CD4-positive, alpha-beta T cell treated with Interleukin-4 for 1 hour (primary cell): ENCODE data around the gene EEFSEC.
A peak's percentile ranks its signal among the peaks of the same experiment; 100 is the strongest.

ENCODE experiments used
- DNase-seq, 2 donors: peaks; one replicate each; pipeline ENCODE4 v3.0.0-alpha.2; 2020 to 2022

The EEFSEC gene

DNA sequence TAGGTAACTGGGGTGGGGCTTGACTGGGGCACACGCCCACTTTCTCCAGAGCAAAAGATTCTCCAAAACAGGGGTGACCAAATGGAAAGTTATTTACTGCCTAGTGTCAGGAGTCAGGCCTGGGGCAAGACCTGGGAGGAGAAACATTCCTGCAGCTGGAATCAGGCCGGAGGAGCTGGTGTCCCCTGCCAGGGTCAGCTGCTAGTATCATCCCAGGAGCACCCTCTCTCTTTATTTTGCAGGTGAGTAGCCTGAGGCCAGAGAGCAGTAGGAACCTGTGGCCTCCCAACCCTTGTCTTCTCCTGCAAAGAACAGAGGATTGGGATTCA, 280.5 kb downstream of the EEFSEC start:
- DNase-seq, result no peak

DNA sequence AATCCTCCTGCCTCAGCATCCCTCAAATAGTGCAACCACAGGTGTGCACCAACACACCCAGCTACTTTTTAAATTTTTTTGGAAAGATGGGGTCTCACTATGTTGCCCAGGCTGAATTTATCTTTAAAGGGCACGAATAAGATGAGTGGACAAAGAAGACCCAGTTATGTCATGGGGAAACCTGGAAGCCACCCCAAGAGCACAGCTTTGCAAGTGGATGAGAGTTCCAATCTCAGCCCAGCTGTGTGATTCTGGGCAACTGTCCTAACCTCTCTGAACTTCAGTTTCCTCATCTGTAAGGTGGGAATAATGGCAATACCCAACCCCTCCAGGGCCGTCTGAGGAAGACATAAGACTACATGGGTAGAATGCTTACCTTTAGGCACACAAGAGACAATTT, 281.2 kb downstream of the EEFSEC start:
- no peak for DNase-seq

DNA sequence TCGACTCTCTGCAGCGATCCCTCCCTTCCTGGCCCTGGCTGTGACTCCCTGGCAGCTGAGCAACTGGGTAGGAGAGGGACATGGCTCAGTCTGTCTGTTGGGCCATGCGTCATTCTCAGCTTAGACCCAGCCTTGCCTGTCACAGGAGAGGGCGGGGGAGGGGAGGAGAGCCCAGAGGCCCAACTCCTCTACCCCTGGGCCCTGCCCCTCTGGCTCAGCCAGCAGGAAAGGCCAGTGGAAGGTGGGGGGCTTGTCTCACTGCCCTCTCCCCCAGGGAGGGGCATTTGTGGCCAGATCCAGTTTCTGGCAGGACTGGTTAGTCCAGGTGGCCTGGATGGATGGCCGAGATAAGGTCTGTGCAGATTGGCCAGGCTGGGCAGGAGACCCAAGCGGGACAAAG, 281.8 kb downstream of the EEFSEC start:
- DNase-seq, result no peak

DNA sequence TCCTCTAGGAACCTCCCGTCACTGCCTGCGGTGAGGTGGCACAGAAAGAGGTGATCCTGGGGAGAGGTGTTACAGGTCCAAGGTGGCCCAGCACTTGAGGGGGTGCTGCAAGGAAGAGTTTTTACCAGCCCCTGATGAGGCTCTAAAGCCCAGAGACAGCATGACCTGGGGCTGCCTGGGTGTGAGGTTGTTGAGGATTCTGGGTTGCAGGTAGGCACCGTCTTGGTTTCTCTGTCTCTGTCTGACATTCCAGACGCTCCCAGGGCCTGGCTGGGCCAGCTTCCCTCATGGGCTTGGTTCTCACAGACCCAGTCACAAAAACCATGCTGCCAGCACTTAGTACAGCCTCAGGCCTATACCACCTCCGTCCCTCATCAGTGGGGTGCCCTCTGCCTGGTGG, 282.3 kb downstream of the EEFSEC start:
- no peak for DNase-seq

DNA sequence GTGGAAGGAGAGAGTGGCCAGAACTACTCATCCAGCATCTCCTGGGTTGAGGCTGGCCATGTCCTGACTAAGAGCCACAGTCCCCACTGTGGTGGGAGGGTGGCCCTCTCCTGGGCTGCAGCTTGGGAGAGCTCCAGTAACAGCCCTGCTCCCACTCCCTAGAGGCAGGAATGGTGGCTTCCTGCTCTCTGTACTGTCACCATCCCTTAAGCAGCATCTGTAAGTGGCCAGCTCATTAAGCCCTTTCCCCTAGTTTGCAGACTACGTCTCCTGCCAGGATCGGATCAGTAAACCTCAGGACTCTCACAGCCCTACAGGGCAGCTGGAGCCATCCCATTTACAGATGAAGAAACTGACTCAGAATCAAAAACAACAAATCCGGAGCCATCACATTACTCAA, 282.9 kb downstream of the EEFSEC start:
- DNase-seq, result no peak

DNA sequence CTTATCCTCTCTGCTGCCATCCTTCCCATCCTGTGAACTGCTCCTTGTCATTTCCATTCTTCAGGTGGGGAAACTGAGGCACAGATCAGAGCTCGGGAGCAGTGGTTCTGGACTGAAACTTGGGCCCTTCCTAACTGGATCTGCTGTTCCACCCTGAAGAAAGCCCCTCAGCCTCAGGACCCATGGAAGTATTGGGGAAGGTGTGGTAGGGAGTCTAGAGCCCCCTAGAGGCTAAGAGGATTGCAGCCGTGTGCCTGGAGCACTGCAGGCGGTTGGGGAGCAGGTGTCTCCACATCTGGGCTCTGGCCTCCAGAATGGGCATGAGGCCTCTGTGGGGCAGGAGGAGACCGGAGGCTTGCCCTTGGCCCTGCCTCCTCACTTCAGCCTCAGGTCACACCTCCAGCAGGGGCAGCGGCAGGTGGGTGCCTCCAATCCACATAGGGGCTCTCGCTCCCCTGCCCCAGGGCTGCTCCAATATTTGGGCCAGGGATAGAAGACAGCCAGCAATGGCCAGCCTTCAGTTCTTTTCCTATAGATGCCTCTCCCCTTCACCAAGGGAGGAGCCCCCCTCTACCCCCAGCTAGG, 285.3 kb downstream of the EEFSEC start:
- DNase-seq, result no peak

DNA sequence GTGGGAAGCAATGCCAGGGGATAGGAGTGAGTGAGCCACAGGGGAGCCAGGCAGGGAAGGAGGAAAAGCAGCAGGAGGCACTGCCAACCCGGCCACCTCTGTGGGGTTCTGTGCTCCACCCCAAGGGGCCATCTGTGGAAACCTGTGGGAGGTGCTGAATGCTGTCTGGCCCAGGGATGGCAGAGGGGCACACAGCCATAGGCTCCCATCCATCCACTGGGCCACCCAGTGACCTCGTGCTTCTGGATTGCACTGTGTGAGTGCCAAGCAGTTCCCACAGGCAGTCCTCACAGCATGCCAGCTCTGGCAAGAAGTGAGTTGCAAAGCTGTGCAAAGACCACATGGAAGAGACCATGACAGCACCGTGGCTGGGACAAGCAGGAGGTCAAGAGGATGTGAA, 285.9 kb downstream of the EEFSEC start:
- DNase-seq, result no peak

DNA sequence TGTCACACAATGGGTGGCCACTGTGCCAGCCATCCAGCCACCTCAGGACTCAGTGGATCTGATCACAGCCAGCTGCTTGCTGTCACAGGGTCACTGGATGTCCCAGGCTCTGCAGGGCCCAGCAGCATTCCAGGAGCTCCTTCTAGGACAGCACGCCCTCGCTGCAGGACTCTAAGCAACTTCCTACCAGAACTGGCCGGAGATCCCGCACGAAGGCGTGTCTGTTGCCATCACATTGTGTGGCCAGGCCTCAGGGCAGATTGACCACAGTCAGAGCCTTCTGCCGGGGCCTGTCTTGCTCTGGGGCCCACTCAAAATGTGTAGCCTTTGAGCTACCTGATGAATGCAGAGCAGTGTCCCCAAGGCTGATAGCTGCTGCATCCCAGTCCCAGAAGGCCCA, 288.8 kb downstream of the EEFSEC start:
- DNase-seq, result no peak

DNA sequence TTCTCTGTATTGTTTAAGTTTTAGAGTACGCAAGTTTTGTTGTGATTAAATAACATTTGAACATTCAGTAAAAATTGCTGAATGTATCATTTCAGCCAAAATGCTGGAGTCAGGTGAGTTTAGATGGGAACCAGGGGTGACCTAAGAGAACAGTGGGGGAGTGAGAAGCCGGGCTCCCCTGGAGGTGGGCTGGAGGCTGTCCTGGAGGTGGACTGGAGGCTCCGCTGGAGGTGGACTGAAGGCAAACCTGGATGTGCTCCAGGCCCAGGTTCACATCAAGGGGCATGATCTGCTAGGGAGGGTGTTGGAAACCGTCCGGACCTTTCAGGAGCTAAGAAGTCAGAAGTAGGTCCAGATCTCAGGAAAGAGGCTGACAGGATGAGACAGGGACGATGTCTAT, 289.7 kb downstream of the EEFSEC start:
- no peak for DNase-seq

DNA sequence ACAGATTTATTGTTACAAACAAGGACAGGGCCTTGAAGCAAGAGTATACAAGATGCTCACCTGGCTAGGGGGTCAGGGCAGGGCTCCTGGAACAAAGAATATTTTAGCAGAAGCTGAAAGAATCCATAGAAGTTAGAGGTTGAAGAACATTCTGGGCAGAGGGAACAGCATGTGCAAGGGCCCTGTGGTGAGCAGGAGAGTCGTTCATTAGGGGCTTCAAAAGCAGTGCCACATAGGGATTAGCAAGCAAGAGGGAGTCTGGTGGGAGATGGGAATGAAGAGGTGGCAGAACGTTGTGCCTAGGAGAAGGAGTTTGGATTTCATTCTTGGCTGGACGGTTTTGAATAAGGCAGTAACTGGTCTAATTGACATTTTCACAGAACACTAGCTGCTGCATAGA, 290.5 kb downstream of the EEFSEC start:
- DNase-seq, result no peak

DNA sequence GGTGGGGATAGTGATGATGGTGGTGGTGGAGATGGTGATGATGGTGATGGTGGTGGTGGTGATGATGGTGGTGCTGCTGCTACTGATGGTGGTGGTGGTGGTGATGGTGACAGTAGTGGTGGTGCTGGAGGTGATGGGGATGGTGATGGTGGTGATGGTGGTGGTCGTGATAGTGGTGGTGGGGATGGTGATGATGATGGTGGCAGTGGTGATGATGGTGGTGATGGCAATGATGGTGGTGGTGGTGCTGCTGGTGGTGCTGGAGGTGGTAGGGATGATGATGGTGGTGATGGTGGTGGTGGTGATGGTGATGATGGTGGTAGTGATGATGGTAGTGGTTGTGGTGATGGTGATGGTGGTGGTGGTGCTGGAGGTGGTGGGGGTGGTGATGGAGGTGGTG, 292.1 kb downstream of the EEFSEC start:
- DNase-seq, result no peak

DNA sequence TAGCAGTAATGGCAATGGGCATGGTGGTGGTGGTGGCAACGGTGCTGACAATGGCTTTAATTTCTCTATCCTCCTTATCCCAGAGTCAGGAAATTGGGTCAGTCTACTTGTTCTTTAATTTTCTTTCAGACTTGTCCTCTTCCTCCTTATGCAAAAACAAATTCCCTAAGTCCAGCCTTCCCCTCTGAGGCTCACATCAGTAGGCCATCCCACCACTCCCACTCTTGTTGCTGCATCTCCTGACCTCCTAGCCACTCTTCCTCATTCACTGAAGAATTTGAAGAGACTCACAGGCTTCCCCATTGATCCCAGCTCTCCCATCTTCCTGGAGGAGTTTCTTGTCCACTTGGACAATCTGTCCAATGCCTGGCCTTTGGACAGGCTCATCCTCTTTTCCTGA, 293.5 kb downstream of the EEFSEC start:
- DNase-seq, result no peak

DNA sequence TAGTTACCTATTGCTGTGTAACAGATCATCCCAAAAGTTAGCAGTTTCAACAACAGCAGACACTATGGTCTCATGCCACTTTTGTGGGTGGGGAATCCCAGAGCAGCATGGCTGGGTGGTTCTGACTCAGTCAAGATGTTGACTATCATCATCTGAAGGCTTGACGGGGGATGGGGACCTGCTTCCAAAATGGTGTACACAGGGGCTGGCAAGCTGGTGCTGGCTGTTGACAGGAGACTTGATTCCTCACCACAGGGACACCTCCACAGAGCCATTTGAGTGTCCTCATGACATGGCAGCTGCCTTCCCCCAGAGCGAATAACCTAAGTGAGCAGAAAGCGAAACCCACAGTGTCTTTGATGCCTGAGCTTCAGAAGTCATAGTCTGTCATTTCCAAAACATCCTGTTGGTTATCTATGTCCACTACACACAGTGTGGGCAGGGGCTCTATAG, 294.3 kb downstream of the EEFSEC start:
- no peak for DNase-seq

DNA sequence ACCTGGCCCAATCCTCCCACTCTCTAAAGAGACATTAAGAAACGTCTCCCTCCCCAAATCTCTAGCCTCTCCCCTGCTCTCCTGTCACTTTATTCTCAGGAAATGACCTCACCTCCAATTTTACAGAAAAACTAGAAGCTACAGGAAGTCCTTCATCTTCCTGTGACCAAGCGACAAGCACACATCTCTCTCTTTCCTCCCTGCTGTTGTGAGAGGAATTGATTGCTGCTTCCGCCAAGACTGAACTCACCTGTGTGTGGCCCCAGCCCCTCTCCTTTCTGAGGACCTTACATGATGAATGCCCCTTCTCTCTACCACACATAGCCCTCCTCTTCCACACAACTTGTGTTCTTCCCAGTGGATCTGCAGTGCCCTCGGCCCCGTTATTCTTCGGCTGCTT, 295.2 kb downstream of the EEFSEC start:
- peak; percentile 27 to 56 for DNase-seq

DNA sequence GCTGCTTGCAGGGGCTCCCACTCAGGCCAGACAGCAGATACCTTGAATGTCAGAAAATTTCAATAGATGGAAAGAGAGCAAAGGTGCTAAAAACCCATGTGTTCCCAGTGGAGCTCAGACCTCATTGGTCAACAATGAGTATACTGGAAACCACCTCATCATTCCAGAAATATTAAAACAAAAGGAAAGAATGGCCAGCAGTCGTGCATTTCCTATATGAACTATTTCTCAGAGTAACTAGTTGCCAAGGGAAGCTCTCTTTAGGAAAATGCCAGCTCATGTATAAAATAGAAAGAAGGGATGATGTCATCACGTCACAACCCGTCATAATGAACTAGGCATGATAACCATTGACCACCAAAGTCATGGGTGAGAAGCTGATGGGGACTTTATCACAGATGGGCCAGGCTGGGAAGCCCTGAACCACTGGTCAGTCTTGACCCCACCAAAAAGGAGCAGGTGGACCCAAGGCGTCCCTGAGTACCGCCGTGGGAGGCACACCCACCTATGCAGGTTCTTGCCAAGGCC, 295.9 kb downstream of the EEFSEC start:
- no peak for DNase-seq

DNA sequence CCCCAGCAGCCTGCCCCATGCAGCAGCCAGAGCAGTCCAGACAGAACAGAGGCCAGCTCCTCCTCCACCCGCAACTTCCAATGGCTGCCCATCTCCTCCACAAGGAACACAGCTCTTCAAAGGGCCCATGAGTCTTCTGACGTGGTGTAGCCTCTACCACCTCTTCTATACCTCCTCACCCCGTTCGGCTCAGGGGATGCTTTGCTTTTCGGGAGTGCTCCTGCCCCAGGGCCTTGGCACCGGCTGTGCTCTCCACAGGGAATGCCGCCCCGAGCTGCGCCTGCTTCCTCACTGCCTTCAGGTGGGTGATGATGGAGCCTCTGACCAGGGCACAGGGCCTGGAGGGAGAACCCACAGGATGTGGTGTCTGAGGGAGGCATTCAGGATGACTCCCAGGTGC, 298.8 kb downstream of the EEFSEC start:
- DNase-seq, result no peak

DNA sequence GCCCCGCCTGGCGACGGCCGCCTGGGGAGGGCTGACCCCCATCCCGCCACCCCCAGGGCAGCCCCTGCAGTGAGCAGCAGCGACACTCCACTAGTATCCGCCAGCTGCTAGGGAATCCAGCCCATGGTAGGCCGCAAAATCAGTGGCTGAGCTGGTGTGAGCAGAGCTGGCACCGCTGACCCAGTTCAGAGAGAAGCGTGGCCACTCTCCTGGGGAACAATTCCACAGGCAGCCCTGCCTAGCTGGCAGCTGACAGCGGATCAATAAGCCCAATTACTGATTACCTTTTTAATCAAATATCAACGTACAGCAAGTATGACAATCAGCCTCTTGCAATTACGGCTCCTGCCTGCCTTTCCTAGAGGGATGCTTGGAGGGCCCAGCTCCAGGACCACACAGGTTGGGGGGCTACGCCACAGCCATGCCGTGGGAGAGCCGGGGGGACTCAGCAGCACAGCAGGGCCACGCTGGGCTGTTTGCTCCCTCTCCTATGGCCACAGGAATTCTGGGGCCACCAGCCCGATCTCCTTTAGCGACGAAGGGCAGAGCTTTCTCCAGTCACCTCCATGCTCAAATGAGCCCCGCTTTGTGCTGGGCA, 299.5 kb downstream of the EEFSEC start:
- DNase-seq, result no peak

DNA sequence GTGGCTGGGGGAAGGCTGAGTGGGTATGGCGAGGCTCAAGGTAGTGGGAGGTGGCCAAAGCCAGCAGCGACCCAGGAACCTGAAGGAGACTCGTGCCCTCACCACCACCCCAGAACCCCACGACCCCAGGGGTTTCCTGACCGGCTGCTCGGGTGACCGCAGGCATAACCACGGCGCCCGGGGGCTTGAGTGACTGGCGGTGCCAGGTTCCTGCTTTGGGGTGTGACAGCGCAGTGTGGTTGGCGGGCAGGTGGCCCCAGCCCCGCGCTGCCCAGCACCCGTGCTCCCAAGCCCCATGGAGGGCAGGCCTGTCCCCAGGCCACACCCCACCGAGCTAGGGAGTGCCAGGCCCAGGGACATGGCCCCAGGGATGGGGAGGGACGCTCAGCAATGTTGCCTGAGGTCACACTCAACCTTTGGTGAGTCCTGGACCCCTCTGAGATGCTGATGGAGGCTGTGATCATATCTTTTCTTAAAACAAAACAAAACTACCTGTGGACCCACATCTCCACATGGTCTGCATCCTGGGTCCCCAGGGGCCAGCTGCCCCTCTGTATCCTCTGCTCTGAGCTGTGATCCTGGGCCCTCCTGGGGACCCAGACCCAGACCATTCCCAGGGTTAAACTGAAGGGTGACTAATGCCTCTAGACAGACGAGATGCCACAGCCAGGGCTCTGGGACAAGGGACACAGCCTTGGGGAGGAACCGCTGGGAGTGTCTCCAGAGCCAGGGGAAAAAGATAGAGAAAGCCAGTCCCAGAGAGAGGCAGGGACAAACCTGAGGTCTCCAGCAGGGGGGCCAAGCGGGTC, 300.4 kb downstream of the EEFSEC start:
- no peak for DNase-seq

DNA sequence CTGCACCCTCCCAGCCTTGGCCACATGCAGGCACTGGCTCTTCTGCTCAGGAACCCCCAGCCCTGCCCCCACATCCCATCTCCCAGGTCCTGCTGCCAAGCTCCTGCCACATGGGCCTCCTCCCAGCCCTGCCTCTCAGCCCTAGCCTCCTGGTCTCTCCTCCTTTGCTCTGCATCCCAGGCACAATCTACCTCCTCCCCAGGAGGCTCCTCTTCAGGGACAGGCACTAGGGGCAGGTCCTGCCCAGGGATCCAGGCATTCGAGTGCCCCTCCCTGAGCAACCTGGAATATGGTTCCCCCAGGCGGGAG, 301.0 kb downstream of the EEFSEC start:
- DNase-seq, result no peak

DNA sequence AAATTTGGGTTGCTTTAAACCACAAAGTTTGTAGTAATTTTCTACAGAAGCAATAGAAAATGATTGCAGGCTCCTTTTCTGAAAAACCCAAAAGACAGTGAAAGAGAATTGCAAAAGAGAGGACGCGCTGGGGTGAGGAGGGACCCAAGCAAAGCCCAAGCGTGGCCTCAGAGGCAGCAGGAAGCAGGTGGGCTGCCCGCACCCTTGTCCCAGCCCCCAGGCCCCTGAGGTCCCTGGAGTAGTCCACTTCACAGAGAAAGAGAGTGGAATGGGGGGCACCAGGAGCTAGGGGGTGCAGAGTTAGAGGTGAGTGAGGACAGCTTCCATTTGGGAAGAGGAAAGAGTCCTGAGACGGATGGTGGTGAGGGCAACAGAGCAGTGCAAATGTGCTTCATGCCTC, 301.8 kb downstream of the EEFSEC start:
- DNase-seq, result no peak

DNA sequence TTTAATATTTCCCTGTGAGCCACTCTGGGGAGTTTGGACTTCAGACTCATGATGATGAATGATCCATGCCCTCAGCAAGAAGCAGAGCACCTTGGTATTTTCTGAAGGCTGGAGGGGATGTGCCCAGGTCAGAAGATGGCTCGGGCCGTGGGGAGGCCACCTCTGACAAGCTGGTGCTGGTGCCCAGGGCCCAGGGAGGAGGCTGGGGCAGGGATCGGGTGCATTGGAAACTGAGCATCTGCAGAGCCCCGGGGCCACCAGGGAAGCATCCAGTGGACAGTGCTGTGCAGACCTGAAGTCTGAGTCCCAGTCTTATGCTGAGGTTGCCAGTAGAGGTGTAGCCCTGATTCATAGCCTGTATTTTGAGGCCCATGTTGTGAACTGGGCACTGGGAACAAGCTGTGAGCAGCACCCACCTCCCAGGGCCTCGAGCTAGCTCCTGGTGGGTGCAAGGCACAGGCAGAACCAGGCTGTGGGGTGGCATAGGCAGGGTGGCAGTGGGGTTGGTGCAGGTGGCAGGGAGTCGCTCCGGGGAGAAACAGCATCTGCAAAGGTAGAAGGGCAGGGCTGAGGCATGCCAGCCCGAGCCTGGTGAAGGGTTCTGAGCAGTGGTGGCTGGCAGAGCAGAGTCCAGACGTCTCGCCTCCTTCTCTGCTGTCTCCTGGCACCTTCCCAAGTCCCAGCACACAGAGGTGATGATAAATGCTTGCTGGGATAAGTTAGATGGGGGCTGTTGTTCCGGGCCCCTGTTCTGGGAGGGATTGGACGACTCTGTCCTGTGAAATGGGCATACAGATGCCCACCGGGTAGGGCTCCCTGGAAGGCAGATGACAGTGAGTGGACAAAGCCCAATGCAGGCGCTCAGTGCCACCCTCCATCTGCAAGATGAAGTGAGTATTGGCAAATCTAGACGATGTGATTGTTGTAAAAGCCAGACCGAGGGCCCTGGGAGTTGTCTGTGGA, 302.8 kb downstream of the EEFSEC start:
- DNase-seq, result no peak

DNA sequence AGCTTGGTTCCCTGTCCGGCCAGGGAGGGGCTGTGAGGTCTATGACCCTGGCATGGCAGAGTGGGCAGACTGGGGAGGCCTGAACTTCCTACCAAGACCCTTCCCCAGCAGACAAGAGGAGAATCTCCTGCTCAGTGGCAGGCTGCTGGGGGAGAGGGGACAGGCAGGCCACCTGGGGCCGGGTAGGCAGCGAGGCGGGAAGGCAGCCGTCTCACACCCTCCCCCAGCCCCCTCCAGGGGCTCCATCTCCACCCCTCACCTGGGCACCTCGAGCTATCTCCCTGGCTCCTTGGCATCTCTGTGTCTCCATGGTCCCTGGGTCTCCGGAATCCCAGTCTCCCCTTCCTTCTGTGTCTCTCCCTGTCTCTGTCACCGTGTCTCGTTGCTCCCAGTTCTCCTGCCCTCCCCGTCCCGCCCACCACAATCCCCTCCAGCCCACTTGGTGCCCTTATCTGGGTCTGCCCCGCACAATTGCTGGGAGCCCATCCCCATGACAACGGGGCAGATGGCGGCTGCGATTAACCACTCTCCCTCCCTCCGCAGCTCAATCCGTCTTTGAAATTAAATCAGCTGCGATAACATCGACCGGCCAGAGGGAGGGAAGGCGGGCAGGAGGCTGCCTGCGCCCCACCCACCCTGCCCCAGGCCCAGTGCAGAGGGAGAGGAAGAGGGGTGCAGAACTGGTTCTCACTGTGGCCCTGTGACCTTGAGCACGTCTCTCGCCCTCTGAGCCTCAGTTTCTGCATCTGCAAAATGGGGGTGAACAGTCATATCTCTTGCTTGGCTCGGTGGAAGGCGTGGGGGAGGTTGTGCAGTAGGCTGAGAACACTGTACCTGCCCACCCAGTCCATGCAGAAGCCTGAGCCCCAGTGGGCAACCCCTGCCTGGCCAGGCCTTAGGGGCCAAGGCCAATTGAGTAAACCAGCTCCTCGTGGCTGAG, 303.8 kb downstream of the EEFSEC start:
- DNase-seq, result no peak
